Tibial artery (tissue), 4 donors: ENCODE measurements around the gene ZNF267.
"Not testable (repeated sequence)": the region's sequence is repeated elsewhere in the genome, so short reads cannot be mapped to it uniquely, and the experiment has no call there.

Experiments
- DNase-seq, 2 donors: peaks; one replicate each; pipeline ENCODE4 v3.0.0-alpha.2; 2019
- H3K27ac ChIP-seq, 2 donors: fragments of 200-600 bp; sonication (generic) in 1 of 2; 1 replicate in 1 of 2; 2 replicates in 1 of 2; pipeline ENCODE4 v1.5.1; 2018 to 2019; ENCODE audit warnings: mild to moderate bottlenecking in 1 of 2
- H3K27me3 ChIP-seq, 2 donors: fragments of 200-600 bp; sonication (generic) in 1 of 2; one replicate each; pipeline versions ENCODE4 v1.5.1 to v1.6.0; 2016 to 2019
- H3K36me3 ChIP-seq, 3 donors: fragments of 200-600 bp; sonication (generic) in 2 of 3; one replicate each; pipeline ENCODE4 v1.5.1; 2016 to 2019; ENCODE audit warnings: mild to moderate bottlenecking in 2 of 3
- H3K4me1 ChIP-seq, 4 donors: fragments of 200-600 bp; sonication (generic) in 2 of 4; 1 replicate in 3 of 4; 2 replicates in 1 of 4; pipeline ENCODE4 v1.5.1; 2016 to 2019
- H3K4me3 ChIP-seq, 2 donors: fragments of 200-600 bp; sonication (generic) in 1 of 2; 1 replicate in 1 of 2; 2 replicates in 1 of 2; pipeline ENCODE4 v1.5.1; 2018 to 2019; ENCODE audit warnings: mild to moderate bottlenecking in 2 of 2
- H3K9me3 ChIP-seq, 3 donors: fragments of 200-600 bp; sonication (generic) in 1 of 3; one replicate each; pipeline ENCODE4 v1.5.1; 2016 to 2019
- intact Hi-C: fragments of 100-400 bp; cut with DNase I; formaldehyde crosslinking; loops from one replicate; pipeline ENCODE4 v1.15.0; 2023; ENCODE audit warnings: low total_unique reads

Gene ZNF267

DNA sequence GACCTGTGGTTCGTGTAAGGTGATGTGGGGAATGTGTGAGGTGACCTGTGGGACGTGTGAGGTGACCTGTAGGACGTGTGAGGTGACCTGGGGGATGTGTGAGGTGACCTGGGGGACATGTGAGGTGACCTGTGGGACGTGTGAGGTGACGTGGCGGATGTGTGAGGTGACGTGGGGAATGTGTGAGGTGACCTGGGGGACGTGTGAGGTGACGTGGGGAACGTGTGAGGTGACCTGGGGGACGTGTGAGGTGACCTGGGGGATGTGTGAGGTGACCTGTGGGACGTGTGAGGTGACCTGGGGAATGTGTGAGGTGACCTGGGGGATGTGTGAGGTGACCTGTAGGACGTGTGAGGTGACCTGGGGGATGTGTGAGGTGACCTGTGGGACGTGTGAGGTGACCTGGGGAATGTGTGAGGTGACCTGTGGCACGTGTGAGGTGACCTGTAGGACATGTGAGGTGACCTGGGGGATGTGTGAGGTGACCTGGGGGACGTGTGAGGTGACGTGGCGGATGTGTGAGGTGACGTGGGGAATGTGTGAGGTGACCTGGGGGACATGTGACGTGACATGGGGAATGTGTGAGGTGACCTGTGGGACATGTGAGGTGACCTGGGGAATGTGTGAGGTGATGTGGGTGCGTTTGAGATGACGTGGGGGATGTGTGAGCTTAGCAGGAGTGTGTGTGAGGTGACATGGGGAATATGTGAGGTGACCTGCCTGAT lies 86.7 kb downstream of the ZNF267 start:
- not testable (repeated sequence) for H3K4me3 ChIP-seq

More for the DNA sequence above, 86.7 kb downstream of the ZNF267 start:
- H3K27ac ChIP-seq, H3K27me3 ChIP-seq, intact Hi-C loops, DNase-seq, H3K4me1 ChIP-seq, H3K9me3 ChIP-seq, H3K36me3 ChIP-seq: not testable (repeated sequence)
